ENCODE data around the gene MMP7. TPM values are rescaled to one million over a fixed set of nuclear protein-coding genes. Genes with fewer than 3 reads are reported as not detected.

Gene MMP7
- total RNA-seq, 2 experiments from 2014 or later, result not detected

- no TSS peak for BruUV-seq (replicated peaks)
- Histone ChIP-seq H3K4me1 (ENCODE audit: insufficient read depth, low read length, poor library complexity, severe bottlenecking) (peaks cover 19% of the 10 kb centered on the region), H3K9me3 (ENCODE audit: low read length) (no peaks in the 10 kb centered on the region), H3K36me3 (ENCODE audit: insufficient read depth, low read length) (no peaks in the 10 kb centered on the region), H3K79me2 (ENCODE audit: insufficient read depth, low read depth, low read length) (no peaks in the 10 kb centered on the region), H4K20me1 (ENCODE audit: insufficient read depth, low read length) (no peaks in the 10 kb centered on the region), H3K4me3 (ENCODE audit: low read depth, low read length, poor library complexity, severe bottlenecking) (no peak overlapping the region), H3K9me2 (ENCODE audit: insufficient read depth, low read length) (no peaks in the 10 kb centered on the region), H3K27ac (ENCODE audit: low read depth, low read length, poor library complexity, severe bottlenecking) (no peak overlapping the region), H3K4me2 (ENCODE audit: low read length) (no peak overlapping the region), H2AFZ (ENCODE audit: low read length) (no peak overlapping the region)
- DNase-seq (ENCODE audit: low spot score), result no peak
- ChIA-PET POLR2A (no interaction called here), CTCF (ENCODE audit: unreplicated experiment) (no interaction called here)
- intact Hi-C loops (cut with micrococcal nuclease; ENCODE audit: unreplicated experiment), result no loop called here
- TF ChIP-seq EZH2phosphoT487 (IDR thresholded peaks at IDR 0.05; ENCODE audit: borderline replicate concordance, low read depth, low read length), result no peak
These were observed 48.1 kb downstream of the MMP7 start for GRCh38 chr11:102482433-102482832.

GRCh38 chr11:102479733-102480132 lies 50.8 kb downstream of the MMP7 start:
- H3K9me3 ChIP-seq (ENCODE audit: low read length), result no peaks in the 10 kb centered on the region
- no TSS peak for BruUV-seq (replicated peaks)

GRCh38 chr11:102478673-102479299 lies 51.8 kb downstream of the MMP7 start:
- peak overlapping the region; percentile 63 for H2AFZ ChIP-seq (ENCODE audit: low read length)
- no TSS peak for BruUV-seq (replicated peaks)
- POLR2A ChIA-PET, result interaction anchor here (0.5 to 2.8 kb wide), 17 partner anchors 8 to 229 kb away, joined by 3 to 11 read pairs (median 4); no protein-coding TSS in a partner anchor
- CTCF ChIA-PET (ENCODE audit: unreplicated experiment), result interaction anchor here (0.6 to 0.9 kb wide), 2 partner anchors 12 to 87 kb away, joined by 3 to 4 read pairs; no protein-coding TSS in a partner anchor
- DNase-seq (ENCODE audit: low spot score), result no peak
- H4K20me1 ChIP-seq (ENCODE audit: insufficient read depth, low read length), result no peaks in the 10 kb centered on the region
- H3K4me2 ChIP-seq (ENCODE audit: low read length), result no peak overlapping the region
- H3K4me1 ChIP-seq (ENCODE audit: insufficient read depth, low read length, poor library complexity, severe bottlenecking), result peaks cover 53% of the 10 kb centered on the region
- intact Hi-C loops (cut with micrococcal nuclease; ENCODE audit: unreplicated experiment), result no loop called here
- no peak overlapping the region for H3K27ac ChIP-seq (ENCODE audit: low read depth, low read length, poor library complexity, severe bottlenecking)
- no peak overlapping the region for H3K4me3 ChIP-seq (ENCODE audit: low read depth, low read length, poor library complexity, severe bottlenecking)
- no peaks in the 10 kb centered on the region for H3K36me3 ChIP-seq (ENCODE audit: insufficient read depth, low read length)
- no peaks in the 10 kb centered on the region for H3K9me3 ChIP-seq (ENCODE audit: low read length)
- TF ChIP-seq CTCF (conservative IDR thresholded peaks at IDR 0.05; ENCODE audit: low read length) (no peak), EZH2phosphoT487 (IDR thresholded peaks at IDR 0.05; ENCODE audit: borderline replicate concordance, low read depth, low read length) (no peak)
- no peaks in the 10 kb centered on the region for H3K79me2 ChIP-seq (ENCODE audit: insufficient read depth, low read depth, low read length)
- H3K9me2 ChIP-seq (ENCODE audit: insufficient read depth, low read length), result no peaks in the 10 kb centered on the region

More at GRCh38 chr11:102479733-102480132, 50.8 kb downstream of the MMP7 start:
- CTCF ChIA-PET (ENCODE audit: unreplicated experiment), result no interaction called here
- POLR2A ChIA-PET, result interaction anchor here (0.6 to 2.3 kb wide), 14 partner anchors 7 to 230 kb away, joined by 3 to 11 read pairs (median 3); no protein-coding TSS in a partner anchor
- TF ChIP-seq CTCF (conservative IDR thresholded peaks at IDR 0.05; ENCODE audit: low read length) (no peak), EZH2phosphoT487 (IDR thresholded peaks at IDR 0.05; ENCODE audit: borderline replicate concordance, low read depth, low read length) (no peak)
- peaks cover 43% of the 10 kb centered on the region for H3K4me1 ChIP-seq (ENCODE audit: insufficient read depth, low read length, poor library complexity, severe bottlenecking)
- no peak overlapping the region for H3K4me2 ChIP-seq (ENCODE audit: low read length)
- no peak overlapping the region for H3K27ac ChIP-seq (ENCODE audit: low read depth, low read length, poor library complexity, severe bottlenecking)
- no peaks in the 10 kb centered on the region for H3K9me2 ChIP-seq (ENCODE audit: insufficient read depth, low read length)
- DNase-seq (ENCODE audit: low spot score), result no peak
- no peak overlapping the region for H2AFZ ChIP-seq (ENCODE audit: low read length)
- no peaks in the 10 kb centered on the region for H4K20me1 ChIP-seq (ENCODE audit: insufficient read depth, low read length)
- no peak overlapping the region for H3K4me3 ChIP-seq (ENCODE audit: low read depth, low read length, poor library complexity, severe bottlenecking)
- intact Hi-C loops (cut with micrococcal nuclease; ENCODE audit: unreplicated experiment), result no loop called here
- no peaks in the 10 kb centered on the region for H3K36me3 ChIP-seq (ENCODE audit: insufficient read depth, low read length)
- H3K79me2 ChIP-seq (ENCODE audit: insufficient read depth, low read depth, low read length), result no peaks in the 10 kb centered on the region
